Measurements from ENCODE around the gene GRP.

- TF ChIP-seq POLR2A (IDR thresholded peaks at IDR 0.05): no peak
- TF ChIP-seq CTCF (IDR thresholded peaks at IDR 0.05): no peak
Observed at GRCh38 chr18:59263661-59264060, 43.7 kb downstream of the GRP start.

Measured in thyroid gland (tissue), 4 donors.